ENCODE results near the gene RALGDS. TPM values are rescaled to one million over a fixed set of nuclear protein-coding genes. Genes with fewer than 3 reads are reported as not detected.
A peak's percentile ranks its signal among the peaks of the same experiment; 100 is the strongest.

RALGDS gene
- total and polyA plus RNA-seq, 2 of the 13 experiments (the other 11 are each of a cell fraction or from before 2014, with no cell fraction given), result 12.9 to 25.5 TPM

DNA sequence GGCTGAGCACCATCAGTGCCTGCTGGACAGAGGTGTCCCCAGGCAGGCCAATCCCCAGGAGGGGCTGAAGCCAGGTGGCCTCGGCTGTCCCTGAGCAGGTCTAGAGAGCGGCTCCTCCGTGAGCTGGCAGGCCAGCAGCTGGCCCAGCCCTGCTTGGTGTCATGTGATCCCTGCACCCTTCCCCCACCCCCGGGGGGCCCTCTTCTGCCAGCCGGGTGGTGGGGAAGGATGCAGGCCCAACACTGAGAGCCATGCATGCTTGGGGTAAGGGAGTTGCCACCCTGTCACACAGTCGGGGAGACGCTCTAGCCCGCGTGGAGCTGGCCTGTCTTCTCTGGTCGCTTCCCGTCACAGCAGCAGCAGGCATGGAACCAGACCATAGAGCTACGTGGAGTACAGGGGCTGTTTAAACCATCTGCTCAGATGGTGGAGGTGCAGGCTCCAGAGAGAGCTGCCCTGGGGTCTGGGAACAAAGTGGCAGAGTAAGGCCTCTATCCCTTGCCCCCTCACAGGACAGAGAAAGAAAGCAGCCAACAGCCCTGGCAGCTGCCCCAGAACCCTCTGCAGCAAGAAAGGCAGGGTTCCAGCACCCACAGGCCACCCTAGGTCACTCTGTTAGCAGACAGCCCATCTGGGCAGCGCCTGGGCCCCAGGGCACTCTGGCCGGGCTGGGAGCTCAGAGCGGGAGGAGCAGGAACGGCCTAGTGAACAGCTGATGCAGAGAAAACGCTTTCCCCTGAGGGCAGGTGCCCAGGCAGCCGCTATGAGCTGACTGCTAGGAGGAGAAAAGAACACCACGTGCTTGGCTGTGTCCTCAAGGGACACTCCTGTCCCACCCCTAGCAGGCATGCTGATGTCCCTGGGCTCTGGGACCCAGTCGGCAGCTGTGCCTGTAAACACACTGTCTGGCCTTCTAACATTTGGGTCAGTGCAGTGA, 6.8 kb downstream of the RALGDS start (continued):
- TF ChIP-seq, protein P1, sequence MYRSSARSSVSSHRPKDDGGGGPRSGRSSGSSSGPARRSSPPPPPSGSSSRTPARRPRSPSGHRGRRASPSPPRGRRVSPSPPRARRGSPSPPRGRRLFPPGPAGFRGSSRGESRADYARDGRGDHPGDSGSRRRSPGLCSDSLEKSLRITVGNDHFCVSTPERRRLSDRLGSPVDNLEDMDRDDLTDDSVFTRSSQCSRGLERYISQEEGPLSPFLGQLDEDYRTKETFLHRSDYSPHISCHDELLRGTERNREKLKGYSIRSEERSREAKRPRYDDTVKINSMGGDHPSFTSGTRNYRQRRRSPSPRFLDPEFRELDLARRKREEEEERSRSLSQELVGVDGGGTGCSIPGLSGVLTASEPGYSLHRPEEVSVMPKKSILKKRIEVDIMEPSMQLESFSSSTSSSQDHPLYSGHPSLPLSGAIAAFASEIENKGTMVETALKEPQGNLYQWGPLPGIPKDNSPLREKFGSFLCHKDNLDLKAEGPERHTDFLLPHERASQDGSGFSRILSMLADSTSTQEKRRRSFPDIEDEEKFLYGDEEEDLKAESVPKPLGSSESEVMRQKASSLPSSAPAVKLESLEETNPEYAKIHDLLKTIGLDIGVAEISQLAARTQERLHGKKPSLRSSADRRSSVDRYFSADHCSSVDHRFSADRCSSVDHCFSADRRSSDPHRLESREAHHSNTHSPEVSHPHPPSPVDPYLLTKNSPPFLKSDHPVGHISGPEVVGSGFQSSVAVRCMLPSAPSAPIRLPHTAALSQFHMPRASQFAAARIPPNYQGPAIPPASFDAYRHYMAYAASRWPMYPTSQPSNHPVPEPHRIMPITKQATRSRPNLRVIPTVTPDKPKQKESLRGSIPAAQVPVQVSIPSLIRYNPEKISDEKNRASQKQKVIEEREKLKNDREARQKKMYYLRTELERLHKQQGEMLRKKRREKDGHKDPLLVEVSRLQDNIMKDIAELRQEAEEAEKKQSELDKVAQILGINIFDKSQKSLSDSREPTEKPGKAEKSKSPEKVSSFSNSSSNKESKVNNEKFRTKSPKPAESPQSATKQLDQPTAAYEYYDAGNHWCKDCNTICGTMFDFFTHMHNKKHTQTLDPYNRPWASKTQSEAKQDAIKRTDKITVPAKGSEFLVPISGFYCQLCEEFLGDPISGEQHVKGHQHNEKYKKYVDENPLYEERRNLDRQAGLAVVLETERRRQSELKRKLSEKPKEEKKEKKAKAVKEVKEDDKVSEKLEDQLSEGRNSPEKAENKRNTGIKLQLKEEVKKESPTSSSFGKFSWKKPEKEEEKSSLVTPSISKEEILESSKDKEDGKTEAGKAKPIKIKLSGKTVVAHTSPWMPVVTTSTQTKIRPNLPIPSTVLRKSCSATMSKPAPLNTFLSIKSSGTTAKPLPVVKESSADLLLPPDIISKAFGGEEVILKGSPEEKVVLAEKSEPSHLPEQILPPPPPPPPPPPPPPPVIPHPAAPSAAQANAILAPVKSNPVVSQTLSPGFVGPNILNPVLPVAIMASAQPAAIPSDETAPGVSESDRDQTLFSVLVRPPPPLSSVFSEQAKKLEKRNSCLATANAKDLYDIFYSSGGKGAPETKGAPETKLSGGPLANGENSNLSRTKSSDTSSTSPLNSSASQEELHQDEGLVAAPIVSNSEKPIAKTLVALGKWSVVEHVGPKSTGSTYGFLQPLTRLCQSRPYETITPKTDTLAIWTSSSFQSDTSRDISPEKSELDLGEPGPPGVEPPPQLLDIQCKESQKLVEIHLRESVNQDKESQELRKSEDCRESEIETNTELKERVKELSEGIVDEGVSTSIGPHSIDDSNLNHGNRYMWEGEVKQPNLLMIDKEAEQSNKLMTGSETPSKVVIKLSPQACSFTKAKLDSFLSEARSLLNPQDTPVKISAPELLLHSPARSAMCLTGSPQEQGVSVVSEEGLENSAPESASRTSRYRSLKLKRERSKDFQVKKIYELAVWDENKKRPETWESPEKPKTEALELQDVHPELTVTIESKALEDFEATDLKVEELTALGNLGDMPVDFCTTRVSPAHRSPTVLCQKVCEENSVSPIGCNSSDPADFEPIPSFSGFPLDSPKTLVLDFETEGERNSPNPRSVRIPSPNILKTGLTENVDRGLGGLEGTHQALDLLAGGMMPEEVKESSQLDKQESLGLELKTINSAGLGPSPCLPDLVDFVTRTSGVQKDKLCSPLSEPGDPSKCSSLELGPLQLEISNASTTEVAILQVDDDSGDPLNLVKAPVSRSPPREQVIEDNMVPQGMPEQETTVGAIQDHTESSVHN (CRISPR knock-in tag; IDR thresholded peaks at IDR 0.05), result no peak
- TF ChIP-seq, protein P2, sequence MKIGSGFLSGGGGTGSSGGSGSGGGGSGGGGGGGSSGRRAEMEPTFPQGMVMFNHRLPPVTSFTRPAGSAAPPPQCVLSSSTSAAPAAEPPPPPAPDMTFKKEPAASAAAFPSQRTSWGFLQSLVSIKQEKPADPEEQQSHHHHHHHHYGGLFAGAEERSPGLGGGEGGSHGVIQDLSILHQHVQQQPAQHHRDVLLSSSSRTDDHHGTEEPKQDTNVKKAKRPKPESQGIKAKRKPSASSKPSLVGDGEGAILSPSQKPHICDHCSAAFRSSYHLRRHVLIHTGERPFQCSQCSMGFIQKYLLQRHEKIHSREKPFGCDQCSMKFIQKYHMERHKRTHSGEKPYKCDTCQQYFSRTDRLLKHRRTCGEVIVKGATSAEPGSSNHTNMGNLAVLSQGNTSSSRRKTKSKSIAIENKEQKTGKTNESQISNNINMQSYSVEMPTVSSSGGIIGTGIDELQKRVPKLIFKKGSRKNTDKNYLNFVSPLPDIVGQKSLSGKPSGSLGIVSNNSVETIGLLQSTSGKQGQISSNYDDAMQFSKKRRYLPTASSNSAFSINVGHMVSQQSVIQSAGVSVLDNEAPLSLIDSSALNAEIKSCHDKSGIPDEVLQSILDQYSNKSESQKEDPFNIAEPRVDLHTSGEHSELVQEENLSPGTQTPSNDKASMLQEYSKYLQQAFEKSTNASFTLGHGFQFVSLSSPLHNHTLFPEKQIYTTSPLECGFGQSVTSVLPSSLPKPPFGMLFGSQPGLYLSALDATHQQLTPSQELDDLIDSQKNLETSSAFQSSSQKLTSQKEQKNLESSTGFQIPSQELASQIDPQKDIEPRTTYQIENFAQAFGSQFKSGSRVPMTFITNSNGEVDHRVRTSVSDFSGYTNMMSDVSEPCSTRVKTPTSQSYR (CRISPR knock-in tag; IDR thresholded peaks at IDR 0.05; ENCODE audit: borderline replicate concordance), result peak; percentile 69
- TF ChIP-seq SIN3B (IDR thresholded peaks at IDR 0.05; ENCODE audit: low read length) (no peak), TFAP4 (IDR thresholded peaks at IDR 0.05; ENCODE audit: borderline replicate concordance, low read depth) (peak; percentile 21; the same call in 1 of the 2 replicates), ETV6 (CRISPR knock-in tag; conservative IDR thresholded peaks at IDR 0.05) (no peak)
- TF ChIP-seq, protein P3, sequence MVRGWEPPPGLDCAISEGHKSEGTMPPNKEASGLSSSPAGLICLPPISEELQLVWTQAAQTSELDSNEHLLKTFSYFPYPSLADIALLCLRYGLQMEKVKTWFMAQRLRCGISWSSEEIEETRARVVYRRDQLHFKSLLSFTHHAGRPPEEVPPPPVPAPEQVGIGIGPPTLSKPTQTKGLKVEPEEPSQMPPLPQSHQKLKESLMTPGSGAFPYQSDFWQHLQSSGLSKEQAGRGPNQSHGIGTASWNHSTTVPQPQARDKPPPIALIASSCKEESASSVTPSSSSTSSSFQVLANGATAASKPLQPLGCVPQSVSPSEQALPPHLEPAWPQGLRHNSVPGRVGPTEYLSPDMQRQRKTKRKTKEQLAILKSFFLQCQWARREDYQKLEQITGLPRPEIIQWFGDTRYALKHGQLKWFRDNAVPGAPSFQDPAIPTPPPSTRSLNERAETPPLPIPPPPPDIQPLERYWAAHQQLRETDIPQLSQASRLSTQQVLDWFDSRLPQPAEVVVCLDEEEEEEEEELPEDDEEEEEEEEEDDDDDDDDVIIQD (CRISPR knock-in tag; IDR thresholded peaks at IDR 0.05; ENCODE audit: low read depth), result no peak
- TF ChIP-seq, protein P4, sequence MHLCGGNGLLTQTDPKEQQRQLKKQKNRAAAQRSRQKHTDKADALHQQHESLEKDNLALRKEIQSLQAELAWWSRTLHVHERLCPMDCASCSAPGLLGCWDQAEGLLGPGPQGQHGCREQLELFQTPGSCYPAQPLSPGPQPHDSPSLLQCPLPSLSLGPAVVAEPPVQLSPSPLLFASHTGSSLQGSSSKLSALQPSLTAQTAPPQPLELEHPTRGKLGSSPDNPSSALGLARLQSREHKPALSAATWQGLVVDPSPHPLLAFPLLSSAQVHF (CRISPR knock-in tag; IDR thresholded peaks at IDR 0.05), result no peak
